Fibroblast of lung (primary cell): ENCODE results near the gene OSBP2. TPM values are rescaled to one million over a fixed set of nuclear protein-coding genes. Genes with fewer than 3 reads are reported as not detected.
"Not testable (repeated sequence)": the region's sequence is repeated elsewhere in the genome, so short reads cannot be mapped to it uniquely, and the experiment has no call there.

Experiments used
- DNase-seq, 2 donors: peaks; one replicate each; pipeline versions ENCODE4 v3.0.0 to v3.0.0-alpha.2; 2010; ENCODE audit warnings: low read depth in 2 of 2
- H2AFZ ChIP-seq: 2 replicates; pipeline ENCODE4 v1.5.1; 2012; ENCODE audit warnings: low read length, control low read depth, inconsistent platforms
- H3K27ac ChIP-seq: 2 replicates; pipeline ENCODE4 v1.5.1; 2011; ENCODE audit warnings: low read length, control low read depth; ENCODE audit not compliant: insufficient read depth
- H3K27me3 ChIP-seq: 2 replicates; pipeline ENCODE4 v1.5.1; 2011; ENCODE audit warnings: mild to moderate bottlenecking, low read length; ENCODE audit not compliant: control insufficient read depth, insufficient read depth
- H3K36me3 ChIP-seq: 2 replicates; pipeline ENCODE4 v1.5.1; 2011; ENCODE audit warnings: low read length; ENCODE audit not compliant: control insufficient read depth, insufficient read depth
- H3K4me1 ChIP-seq: 2 replicates; pipeline ENCODE4 v1.5.1; 2011; ENCODE audit warnings: low read length; ENCODE audit not compliant: control insufficient read depth, insufficient read depth; ENCODE audit errors: extremely low read depth
- H3K4me2 ChIP-seq: 2 replicates; pipeline ENCODE4 v1.5.1; 2011; ENCODE audit warnings: low read length, control low read depth; ENCODE audit not compliant: insufficient read depth; ENCODE audit errors: extremely low read depth
- H3K4me3 ChIP-seq, 4 experiments: fragments of 200-600 bp in 1 of 4; sonication (generic) in 1 of 4; replicated peaks in 1 of 4; 2 replicates each; pipeline ENCODE4 v1.5.1; 2011 to 2016; ENCODE audit warnings: low read length in 4 of 4, low read depth in 3 of 4, mild to moderate bottlenecking in 3 of 4, control low read depth in 2 of 4, inconsistent platforms in 1 of 4, mixed read lengths in 1 of 4; ENCODE audit not compliant: insufficient read depth in 1 of 4; ENCODE audit errors: control extremely low read depth in 1 of 4
- H3K79me2 ChIP-seq: 2 replicates; pipeline ENCODE4 v1.5.1; 2012; ENCODE audit warnings: mild to moderate bottlenecking, low read length, inconsistent platforms; ENCODE audit not compliant: control insufficient read depth, insufficient read depth
- H3K9ac ChIP-seq: 2 replicates; pipeline ENCODE4 v1.5.1; 2011; ENCODE audit warnings: mild to moderate bottlenecking, low read length, control low read depth; ENCODE audit not compliant: insufficient read depth
- H3K9me3 ChIP-seq: 2 replicates; pipeline ENCODE4 v1.5.1; 2012; ENCODE audit warnings: low read depth, low read length; ENCODE audit not compliant: control insufficient read depth, insufficient read depth
- H4K20me1 ChIP-seq: 2 replicates; pipeline ENCODE4 v1.5.1; 2011; ENCODE audit warnings: low read length; ENCODE audit not compliant: control insufficient read depth, insufficient read depth; ENCODE audit errors: extremely low read depth
- EZH2 ChIP-seq: IDR thresholded peaks from 2 replicates; pipeline ENCODE4 v1.5.1; 2012; ENCODE audit warnings: low read length, control low read depth, mild to moderate bottlenecking; ENCODE audit errors: missing control alignments
- polyA plus RNA-seq, 2 donors: library from polyadenylated mRNA; depleted of rRNA in 1 of 2; stranded (reverse) in 1 of 2; unstranded in 1 of 2; fragments of >200 nt; gene quantifications; 2 replicates each; pipeline ENCODE4 v1.2.1, GENCODE V29; 2011 to 2012; ENCODE audit warnings: missing spikeins in 1 of 2
- total RNA-seq: library from RNA; depleted of rRNA; stranded (reverse); fragments of >200 nt; gene quantifications from 2 replicates; pipeline ENCODE4 v1.2.1, GENCODE V29; 2014
- TF ChIP-seq, protein P1 (sequence below), 2 donors: IDR thresholded peaks in 1 of 2; conservative IDR thresholded peaks in 1 of 2; 1 replicate in 1 of 2; 2 replicates in 1 of 2; pipeline ENCODE4 v1.5.1; 2011 to 2012; ENCODE audit warnings: low read length in 2 of 2, control low read depth in 1 of 2, inconsistent platforms in 1 of 2, low read depth in 1 of 2, mild to moderate bottlenecking in 1 of 2

Gene OSBP2
- total and polyA plus RNA-seq, 2 donors (not counting 1 experiment from before 2014, with no cell fraction given): 0.40 to 3.8 TPM

DNA sequence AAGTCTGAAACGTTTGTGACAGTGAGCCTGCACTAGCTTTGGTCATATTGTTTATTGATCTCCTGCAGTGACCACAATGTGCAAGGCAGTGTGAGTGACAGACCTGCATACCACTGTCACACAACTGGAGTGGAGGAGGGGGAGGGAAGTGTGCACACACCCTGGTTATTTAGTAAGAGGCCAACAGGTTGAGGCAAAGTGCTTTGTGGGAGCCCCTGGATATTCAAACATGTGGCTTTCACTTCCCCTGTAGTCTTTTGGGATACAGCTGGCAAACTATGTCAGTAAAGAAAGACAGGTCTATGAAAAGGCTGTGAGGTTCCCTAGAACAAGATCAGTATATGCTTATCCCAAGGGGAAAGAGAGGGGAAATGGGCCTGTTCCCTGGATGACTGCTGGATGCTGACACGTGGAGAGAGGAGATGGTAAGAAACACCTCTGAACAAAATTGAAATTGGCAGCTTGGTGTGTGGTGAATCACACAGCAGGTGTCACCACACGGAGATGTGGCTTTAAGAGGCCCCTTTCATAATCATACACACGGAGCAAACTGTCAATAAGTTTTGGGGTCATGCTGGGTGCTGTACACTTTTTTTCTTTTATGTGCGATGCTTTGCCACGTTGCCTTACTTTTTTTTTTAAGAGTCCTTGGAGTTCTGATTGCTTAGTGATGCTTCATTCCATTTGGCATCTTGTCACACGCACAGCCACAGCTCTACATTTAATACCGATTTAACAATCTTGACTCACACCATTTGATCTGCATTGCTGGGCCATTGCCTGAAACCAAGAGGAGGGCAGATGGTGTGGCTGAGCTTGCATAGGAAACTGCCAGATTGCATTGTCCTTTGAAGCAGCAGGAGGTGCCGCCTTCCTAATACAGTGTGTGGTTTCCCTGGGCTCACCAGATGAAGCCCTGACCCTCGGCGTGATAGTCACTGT is 11.3 kb downstream of the OSBP2 start:
- H3K4me3 ChIP-seq: no peak overlapping the region
- H3K9me3 ChIP-seq: no peaks in the 10 kb centered on the region
- no peaks in the 10 kb centered on the region for H3K36me3 ChIP-seq
- no peak overlapping the region for H3K9ac ChIP-seq
- H3K4me1 ChIP-seq: peaks cover 4% of the 10 kb centered on the region
- no peak overlapping the region for H2AFZ ChIP-seq
- H4K20me1 ChIP-seq: no peaks in the 10 kb centered on the region
- TF ChIP-seq EZH2: no peak
- TF ChIP-seq, protein P1, sequence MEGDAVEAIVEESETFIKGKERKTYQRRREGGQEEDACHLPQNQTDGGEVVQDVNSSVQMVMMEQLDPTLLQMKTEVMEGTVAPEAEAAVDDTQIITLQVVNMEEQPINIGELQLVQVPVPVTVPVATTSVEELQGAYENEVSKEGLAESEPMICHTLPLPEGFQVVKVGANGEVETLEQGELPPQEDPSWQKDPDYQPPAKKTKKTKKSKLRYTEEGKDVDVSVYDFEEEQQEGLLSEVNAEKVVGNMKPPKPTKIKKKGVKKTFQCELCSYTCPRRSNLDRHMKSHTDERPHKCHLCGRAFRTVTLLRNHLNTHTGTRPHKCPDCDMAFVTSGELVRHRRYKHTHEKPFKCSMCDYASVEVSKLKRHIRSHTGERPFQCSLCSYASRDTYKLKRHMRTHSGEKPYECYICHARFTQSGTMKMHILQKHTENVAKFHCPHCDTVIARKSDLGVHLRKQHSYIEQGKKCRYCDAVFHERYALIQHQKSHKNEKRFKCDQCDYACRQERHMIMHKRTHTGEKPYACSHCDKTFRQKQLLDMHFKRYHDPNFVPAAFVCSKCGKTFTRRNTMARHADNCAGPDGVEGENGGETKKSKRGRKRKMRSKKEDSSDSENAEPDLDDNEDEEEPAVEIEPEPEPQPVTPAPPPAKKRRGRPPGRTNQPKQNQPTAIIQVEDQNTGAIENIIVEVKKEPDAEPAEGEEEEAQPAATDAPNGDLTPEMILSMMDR (conservative IDR thresholded peaks at IDR 0.05 in 1 of 2, IDR thresholded peaks at IDR 0.05 in 1 of 2; ENCODE audit: low read depth in 1 of 2, low read length in 2 of 2): no peak
- no peak overlapping the region for H3K27ac ChIP-seq
- peak overlapping the region; percentile 5 for H3K4me2 ChIP-seq
- no peaks in the 10 kb centered on the region for H3K79me2 ChIP-seq
- H3K27me3 ChIP-seq: no peaks in the 10 kb centered on the region
- DNase-seq: peak; percentile 74 to 89

DNA sequence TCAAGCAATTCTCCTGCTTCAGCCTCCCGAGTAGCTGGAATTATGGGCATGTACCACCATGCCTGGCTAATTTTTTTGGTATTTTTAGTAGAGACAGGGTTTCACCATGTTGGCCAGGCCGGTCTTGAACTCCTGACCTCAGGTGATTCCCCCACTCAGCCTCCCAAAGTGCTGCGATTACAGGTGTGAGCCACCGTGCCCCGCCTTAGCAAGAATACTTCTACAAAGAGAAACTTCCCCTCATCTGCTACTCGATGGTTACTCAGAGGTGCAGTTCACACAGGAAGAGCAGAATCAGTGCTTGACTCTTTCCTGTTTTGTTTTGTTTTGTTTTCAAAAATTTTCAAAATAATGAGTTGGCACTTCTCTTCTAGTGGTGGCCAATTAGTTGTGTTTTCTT is 15.3 kb downstream of the OSBP2 start:
- not testable (repeated sequence) for H3K4me2 ChIP-seq, H3K9ac ChIP-seq, H3K9me3 ChIP-seq, H3K79me2 ChIP-seq, H3K36me3 ChIP-seq, H3K4me1 ChIP-seq, H2AFZ ChIP-seq, H3K27me3 ChIP-seq, DNase-seq, H3K4me3 ChIP-seq, H4K20me1 ChIP-seq, H3K27ac ChIP-seq

DNA sequence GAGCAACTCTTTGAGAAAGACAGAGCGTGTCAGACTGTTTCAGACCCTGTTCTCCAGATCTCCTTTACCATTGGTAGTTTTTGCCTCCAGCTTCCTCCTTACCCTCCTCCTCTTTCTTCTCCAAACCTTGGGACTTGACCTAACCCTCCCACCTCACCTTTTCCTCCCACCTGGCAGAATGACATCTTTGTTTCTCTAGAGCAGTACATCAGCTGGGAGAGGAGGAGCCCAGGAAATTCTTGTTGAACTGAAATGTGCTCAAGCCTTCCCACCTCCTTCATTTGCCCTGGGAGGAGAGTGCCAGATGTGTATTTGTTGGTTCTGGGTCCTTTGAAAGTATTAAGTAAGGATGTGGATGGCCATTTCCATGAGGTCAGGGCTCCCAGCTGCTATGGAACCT is 17.4 kb downstream of the OSBP2 start:
- H3K79me2 ChIP-seq: no peaks in the 10 kb centered on the region
- no peaks in the 10 kb centered on the region for H3K27me3 ChIP-seq
- H3K9ac ChIP-seq: no peak overlapping the region
- TF ChIP-seq EZH2: no peak
- TF ChIP-seq, protein P1 (conservative IDR thresholded peaks at IDR 0.05 in 1 of 2, IDR thresholded peaks at IDR 0.05 in 1 of 2; ENCODE audit: low read depth in 1 of 2, low read length in 2 of 2): no peak
- H3K4me3 ChIP-seq: no peak overlapping the region
- no peak for DNase-seq
- no peak overlapping the region for H3K27ac ChIP-seq
- H2AFZ ChIP-seq: no peak overlapping the region
- no peaks in the 10 kb centered on the region for H3K9me3 ChIP-seq
- H4K20me1 ChIP-seq: no peaks in the 10 kb centered on the region
- no peaks in the 10 kb centered on the region for H3K36me3 ChIP-seq
- no peak overlapping the region for H3K4me2 ChIP-seq
- no peaks in the 10 kb centered on the region for H3K4me1 ChIP-seq
